GM12801 (cell line): ENCODE results near the gene GPR68.

Experiments used
- TF ChIP-seq, protein P1 (sequence below): IDR thresholded peaks from one replicate; pipeline ENCODE4 v1.5.1; 2011; ENCODE audit warnings: control low read depth; ENCODE audit not compliant: insufficient read length; ENCODE audit errors: extremely low read depth

The GPR68 gene

DNA sequence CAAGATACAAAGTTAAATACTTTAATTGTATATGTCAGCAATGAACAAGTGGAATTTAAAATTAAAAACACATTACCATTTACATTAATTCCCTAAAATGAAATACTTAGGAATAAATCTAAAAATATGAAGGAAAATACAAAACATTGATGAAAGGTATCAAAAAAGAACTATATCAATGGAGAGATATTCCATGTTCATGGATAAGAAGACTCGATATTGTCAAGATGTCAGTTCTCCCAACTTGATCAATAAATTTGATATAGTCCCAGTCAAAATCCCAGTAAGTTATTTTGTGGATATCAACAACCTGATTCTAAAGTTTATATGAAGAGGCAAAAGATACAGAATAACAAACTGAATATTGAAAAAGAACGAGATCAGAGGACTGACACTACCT is 33.5 kb downstream of the GPR68 start:
- TF ChIP-seq, protein P1, sequence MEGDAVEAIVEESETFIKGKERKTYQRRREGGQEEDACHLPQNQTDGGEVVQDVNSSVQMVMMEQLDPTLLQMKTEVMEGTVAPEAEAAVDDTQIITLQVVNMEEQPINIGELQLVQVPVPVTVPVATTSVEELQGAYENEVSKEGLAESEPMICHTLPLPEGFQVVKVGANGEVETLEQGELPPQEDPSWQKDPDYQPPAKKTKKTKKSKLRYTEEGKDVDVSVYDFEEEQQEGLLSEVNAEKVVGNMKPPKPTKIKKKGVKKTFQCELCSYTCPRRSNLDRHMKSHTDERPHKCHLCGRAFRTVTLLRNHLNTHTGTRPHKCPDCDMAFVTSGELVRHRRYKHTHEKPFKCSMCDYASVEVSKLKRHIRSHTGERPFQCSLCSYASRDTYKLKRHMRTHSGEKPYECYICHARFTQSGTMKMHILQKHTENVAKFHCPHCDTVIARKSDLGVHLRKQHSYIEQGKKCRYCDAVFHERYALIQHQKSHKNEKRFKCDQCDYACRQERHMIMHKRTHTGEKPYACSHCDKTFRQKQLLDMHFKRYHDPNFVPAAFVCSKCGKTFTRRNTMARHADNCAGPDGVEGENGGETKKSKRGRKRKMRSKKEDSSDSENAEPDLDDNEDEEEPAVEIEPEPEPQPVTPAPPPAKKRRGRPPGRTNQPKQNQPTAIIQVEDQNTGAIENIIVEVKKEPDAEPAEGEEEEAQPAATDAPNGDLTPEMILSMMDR = no peak

DNA sequence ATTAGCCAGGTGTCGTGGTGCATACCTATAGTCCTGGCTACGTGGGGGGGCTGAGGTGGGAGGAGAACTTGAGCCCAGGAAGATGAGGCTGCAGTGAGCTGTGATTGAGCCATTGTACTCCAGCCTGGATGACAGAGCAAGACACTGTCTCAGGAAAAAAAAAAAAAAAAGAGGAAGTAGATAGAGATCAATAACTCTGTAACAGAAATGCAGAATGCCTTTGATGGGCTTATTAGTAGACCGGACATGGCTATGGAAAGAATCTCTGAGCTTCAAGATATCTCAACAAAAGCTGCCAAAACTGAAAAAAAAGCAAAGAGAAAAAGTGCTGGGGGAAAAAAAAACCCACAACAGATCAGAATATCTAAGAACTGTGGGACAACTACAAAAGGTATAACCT is 37.5 kb downstream of the GPR68 start:
- TF ChIP-seq, protein P1 = no peak

DNA sequence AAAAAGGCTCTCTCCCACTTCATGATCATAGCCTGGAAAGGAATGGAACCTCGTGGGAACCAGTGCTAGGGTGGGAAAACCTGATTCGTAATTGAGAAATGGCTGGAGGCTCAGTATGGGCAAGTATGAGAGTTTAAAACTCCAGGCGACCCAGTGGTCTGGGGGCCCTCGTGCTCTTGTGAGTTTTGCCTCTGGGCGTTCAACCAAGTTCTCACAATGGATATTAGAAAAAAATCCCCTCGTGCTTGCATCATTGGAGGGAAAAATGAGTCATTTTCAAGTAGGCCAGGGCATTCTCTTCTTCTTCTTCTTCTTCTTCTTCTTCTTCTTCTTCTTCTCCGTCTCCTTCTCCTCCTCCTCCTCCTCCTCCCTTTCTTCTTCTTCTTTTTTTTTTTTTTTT is 39.0 kb downstream of the GPR68 start:
- TF ChIP-seq, protein P1 = no peak

DNA sequence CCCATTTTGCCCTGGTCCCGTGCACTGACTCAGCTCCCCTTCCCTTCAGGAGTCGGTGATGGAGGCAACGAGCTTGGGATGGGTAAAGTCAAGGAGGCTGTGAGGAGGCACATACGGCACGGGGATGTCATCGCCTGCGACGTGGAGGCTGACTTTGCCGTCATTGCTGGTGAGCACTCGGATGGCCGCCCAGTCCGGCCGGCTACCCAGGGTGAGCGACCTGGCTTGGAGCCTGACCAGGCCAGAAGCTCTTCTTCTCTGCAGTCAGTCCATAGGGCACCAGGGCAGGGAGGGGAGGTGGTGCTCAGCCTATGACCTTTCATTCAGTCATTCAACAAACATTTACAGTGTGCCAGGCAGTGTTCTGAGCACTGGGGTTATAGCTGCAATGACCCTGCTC is 39.8 kb downstream of the GPR68 start:
- TF ChIP-seq, protein P1 = no peak

DNA sequence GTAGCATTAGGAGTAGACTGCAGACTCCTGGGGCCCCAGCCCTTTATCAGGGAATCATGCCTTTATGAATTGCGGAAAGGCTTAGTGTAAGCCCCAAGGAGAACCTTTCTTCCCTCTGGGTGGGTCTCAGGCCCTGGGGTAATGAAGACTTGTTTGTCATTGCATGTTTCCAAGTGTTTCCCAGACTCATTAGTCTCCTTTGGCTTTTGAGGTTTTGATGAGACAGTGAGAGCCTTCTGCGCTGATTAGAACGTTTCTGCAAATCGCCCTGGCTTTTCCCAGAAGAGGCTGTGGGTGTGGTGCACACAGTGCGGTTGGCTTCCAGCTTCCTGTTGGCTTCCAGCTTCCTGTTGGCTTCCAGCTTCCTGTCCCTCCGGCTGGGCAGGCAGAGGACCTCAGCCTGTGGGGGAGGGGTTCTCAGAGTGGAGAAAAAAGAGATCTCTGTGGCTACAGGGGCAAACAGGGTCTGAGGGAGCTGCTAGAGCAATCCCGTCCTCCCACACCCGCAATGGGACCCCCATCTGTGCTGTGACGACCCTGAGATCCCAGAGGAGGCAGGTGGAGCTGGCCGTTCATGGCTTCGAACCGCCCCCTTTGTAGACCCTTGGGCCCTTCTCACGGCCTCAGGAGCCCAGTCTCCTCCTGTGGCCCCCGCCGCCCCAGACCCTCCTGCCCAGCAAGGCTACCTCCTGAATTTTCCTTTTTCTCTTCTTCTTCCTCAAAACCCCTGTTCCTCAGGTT is 42.1 kb downstream of the GPR68 start:
- TF ChIP-seq, protein P1 = no peak

DNA sequence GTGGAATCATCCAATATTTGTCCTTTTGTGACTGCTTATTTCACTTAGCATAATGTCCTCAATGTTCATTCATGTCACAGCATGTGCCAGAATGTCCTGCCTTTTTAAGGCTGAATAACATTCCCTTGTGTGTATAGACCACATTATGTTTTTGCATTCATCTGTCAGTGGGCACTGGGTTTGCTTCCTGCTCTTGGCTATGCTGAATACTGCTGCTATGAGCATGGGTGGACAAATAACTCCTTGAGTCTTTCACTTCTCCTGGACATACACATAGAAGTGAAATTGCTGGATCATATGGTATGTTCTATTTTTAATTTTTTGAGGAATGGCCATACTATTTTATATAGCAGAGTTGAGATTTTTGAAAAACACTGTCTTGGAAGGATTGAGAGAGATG is 46.9 kb downstream of the GPR68 start:
- TF ChIP-seq, protein P1 = no peak

DNA sequence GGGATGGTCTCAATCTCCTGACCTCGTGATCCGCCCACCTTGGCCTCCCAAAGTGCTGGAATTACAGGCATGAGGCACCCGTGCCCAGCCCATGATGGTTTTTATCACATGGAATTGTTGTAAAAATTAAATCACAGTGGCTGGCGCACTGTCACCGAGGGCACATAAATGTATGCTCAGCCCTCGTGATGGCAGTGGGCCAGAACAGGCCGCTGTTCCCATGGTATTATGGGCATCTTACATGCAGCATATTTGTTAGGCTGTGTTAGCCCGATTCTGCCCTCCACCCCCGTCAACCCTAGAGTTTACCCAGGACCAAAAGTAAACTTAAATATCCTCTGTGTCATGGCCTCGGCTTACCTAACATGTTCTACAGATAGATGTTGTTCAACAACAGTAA is 48.6 kb downstream of the GPR68 start:
- TF ChIP-seq, protein P1 = no peak
